ENCODE measurements around the gene ZNF334. TPM values are rescaled to one million over a fixed set of nuclear protein-coding genes. Genes with fewer than 3 reads are reported as not detected.
A peak's percentile ranks its signal among the peaks of the same experiment; 100 is the strongest.

Gene ZNF334
- under 1 TPM; 0.38 to 0.76 (median 0.58) TPM for total RNA-seq

GRCh38 chr20:46512943-46513844 is at the start of gene ZNF334:
ZNF334 (minus strand) TSS chr20:46513559; CDS start chr20:46512102, 1,457 bp downstream.
- WGBS, 2 donors: 8 to 11% methylated on average over 39 to 49 of the region's 49 CpGs
- peak in 1 of 2 donors; percentile 85 for DNase-seq (ENCODE audit: low spot score in 2 of 2)
- TF ChIP-seq POLR2A (IDR thresholded peaks at IDR 0.05) (no peak), CTCF (IDR thresholded peaks at IDR 0.05) (no peak)
- intact Hi-C loops (cut with DNase I; ENCODE audit: low total_unique reads): no loop called here
- peak within 1 kb of the TSS; percentile 35 for H3K4me3 ChIP-seq (ENCODE audit: low read depth, poor library complexity, severe bottlenecking)

- H3K4me3 ChIP-seq (ENCODE audit: low read depth, poor library complexity, severe bottlenecking): no peak overlapping the region
- peak; percentile 69 to 92 for DNase-seq (ENCODE audit: low spot score in 2 of 2)
- TF ChIP-seq POLR2A (IDR thresholded peaks at IDR 0.05) (no peak), CTCF (IDR thresholded peaks at IDR 0.05) (peak in 1 of 3 donors; percentile 94)
- 10 to 16% methylated on average over 19 of the region's 19 CpGs for WGBS, 2 donors
- intact Hi-C loops (cut with DNase I; ENCODE audit: low total_unique reads): no loop called here
These were observed 49.2 kb upstream of the ZNF334 start for GRCh38 chr20:46562373-46563169.

- intact Hi-C loops (cut with DNase I; ENCODE audit: low total_unique reads): no loop called here
- WGBS, 2 donors: 43 to 53% methylated on average over 5 of the region's 5 CpGs
- DNase-seq (ENCODE audit: low spot score in 2 of 2): no peak
- no peak for TF ChIP-seq CTCF (IDR thresholded peaks at IDR 0.05)
- TF ChIP-seq POLR2A (IDR thresholded peaks at IDR 0.05): no peak
- no peak overlapping the region for H3K4me3 ChIP-seq (ENCODE audit: low read depth, poor library complexity, severe bottlenecking)
These were observed 48.6 kb upstream of the ZNF334 start for GRCh38 chr20:46562009-46562372.

- no peak overlapping the region for H3K4me3 ChIP-seq (ENCODE audit: low read depth, poor library complexity, severe bottlenecking)
- TF ChIP-seq POLR2A (IDR thresholded peaks at IDR 0.05) (no peak), CTCF (IDR thresholded peaks at IDR 0.05) (no peak)
- intact Hi-C loops (cut with DNase I; ENCODE audit: low total_unique reads): no loop called here
- DNase-seq (ENCODE audit: low spot score in 2 of 2): peak in 1 of 2 donors; percentile 43
- 90 to 92% methylated on average over 7 of the region's 7 CpGs for WGBS, 2 donors
These were observed 46.5 kb upstream of the ZNF334 start for GRCh38 chr20:46559685-46560440.

- DNase-seq (ENCODE audit: low spot score in 2 of 2): no peak
- WGBS, 2 donors: 85 to 87% methylated on average over 3 of the region's 3 CpGs
- TF ChIP-seq POLR2A (IDR thresholded peaks at IDR 0.05): no peak
- TF ChIP-seq CTCF (IDR thresholded peaks at IDR 0.05): no peak
- intact Hi-C loops (cut with DNase I; ENCODE audit: low total_unique reads): no loop called here
- H3K4me3 ChIP-seq (ENCODE audit: low read depth, poor library complexity, severe bottlenecking): no peak overlapping the region
These were observed 45.6 kb upstream of the ZNF334 start for GRCh38 chr20:46559001-46559400.
